ENCODE data around the gene TRAFD1. TPM values are rescaled to one million over a fixed set of nuclear protein-coding genes. Genes with fewer than 3 reads are reported as not detected.
A peak's percentile ranks its signal among the peaks of the same experiment; 100 is the strongest.

TRAFD1 gene
- total RNA-seq, 1 donor: 47.5 TPM

GRCh38 chr12:112130441-112130998 lies 5.2 kb downstream of the TRAFD1 start:
- H3K4me3 ChIP-seq (ENCODE audit: low read depth, low read length): peak overlapping the region; percentile 40
- no peak for TF ChIP-seq CTCF (IDR thresholded peaks at IDR 0.05; ENCODE audit: insufficient read depth, low read depth, low read length)
- DNase-seq (ENCODE audit: low read depth): peak; percentile 89

- no peak overlapping the region for H3K4me3 ChIP-seq (ENCODE audit: low read depth, low read length)
- TF ChIP-seq CTCF (IDR thresholded peaks at IDR 0.05; ENCODE audit: insufficient read depth, low read depth, low read length): no peak
- DNase-seq (ENCODE audit: low read depth): no peak
Observed at GRCh38 chr12:112131686-112132085, 6.3 kb downstream of the TRAFD1 start.

DNA sequence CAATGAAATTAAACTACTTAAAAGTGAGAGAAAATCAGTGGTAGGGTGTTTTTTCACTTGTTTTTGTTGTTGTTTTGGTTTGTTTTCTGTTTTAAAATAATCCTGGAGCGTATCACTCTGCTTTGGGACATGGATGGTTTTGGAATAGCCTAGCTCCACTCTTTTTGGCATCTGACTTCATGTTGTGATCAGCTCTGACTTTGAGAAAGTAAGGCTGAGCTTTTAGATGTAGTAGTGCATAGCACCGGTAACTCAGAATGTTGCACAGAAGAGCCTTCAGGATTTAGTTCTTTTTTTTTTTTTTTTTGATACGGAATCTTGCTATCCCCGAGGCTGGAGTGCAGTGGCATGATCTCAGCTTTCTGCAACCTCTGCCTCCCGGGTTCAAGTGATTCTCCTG lies 8.1 kb downstream of the TRAFD1 start:
- DNase-seq (ENCODE audit: low read depth): no peak
- no peak overlapping the region for H3K4me3 ChIP-seq (ENCODE audit: low read depth, low read length)
- no peak for TF ChIP-seq CTCF (IDR thresholded peaks at IDR 0.05; ENCODE audit: insufficient read depth, low read depth, low read length)

DNA sequence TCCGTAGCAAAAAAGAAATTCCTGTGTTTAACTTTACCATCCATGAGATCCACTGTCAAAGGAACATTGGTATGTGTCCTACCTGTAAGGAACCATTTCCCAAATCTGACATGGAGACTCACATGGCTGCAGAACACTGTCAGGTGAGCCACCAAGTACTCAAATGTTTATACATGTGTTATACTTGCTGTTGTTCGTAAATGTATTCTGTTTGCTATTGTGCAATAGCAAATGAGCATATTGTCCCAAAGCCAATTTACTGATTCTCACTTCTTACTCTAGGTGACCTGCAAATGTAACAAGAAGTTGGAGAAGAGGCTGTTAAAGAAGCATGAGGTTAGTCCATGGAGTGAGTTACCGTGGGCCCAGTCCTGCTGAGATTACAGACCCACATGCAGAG lies 9.4 kb downstream of the TRAFD1 start:
- no peak for TF ChIP-seq CTCF (IDR thresholded peaks at IDR 0.05; ENCODE audit: insufficient read depth, low read depth, low read length)
- DNase-seq (ENCODE audit: low read depth): no peak
- H3K4me3 ChIP-seq (ENCODE audit: low read depth, low read length): no peak overlapping the region

- DNase-seq (ENCODE audit: low read depth): no peak
- no peak for TF ChIP-seq CTCF (IDR thresholded peaks at IDR 0.05; ENCODE audit: insufficient read depth, low read depth, low read length)
- no peak overlapping the region for H3K4me3 ChIP-seq (ENCODE audit: low read depth, low read length)
Observed at GRCh38 chr12:112140728-112141127, 15.4 kb downstream of the TRAFD1 start.

DNA sequence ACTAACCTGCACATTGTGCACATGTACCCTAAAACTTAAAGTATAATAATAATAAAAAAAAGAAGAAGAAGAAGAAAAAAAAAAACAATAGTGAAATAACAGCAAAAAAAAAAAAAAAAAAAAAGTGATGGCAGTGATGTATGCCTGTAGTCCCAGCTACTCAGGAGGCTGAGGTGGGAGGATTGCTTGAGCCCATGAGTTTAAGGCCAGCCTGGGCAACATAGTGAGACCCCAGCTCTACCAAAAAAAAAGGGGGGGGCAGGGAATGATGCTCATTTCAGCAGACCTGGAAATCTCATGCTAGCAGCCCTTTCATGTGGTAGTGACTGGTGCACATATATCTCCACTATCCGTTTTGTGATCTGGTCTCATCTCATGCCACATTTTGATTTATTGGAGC lies 20.8 kb downstream of the TRAFD1 start:
- TF ChIP-seq CTCF (IDR thresholded peaks at IDR 0.05; ENCODE audit: insufficient read depth, low read depth, low read length): no peak
- DNase-seq (ENCODE audit: low read depth): no peak
- H3K4me3 ChIP-seq (ENCODE audit: low read depth, low read length): no peak overlapping the region

DNA sequence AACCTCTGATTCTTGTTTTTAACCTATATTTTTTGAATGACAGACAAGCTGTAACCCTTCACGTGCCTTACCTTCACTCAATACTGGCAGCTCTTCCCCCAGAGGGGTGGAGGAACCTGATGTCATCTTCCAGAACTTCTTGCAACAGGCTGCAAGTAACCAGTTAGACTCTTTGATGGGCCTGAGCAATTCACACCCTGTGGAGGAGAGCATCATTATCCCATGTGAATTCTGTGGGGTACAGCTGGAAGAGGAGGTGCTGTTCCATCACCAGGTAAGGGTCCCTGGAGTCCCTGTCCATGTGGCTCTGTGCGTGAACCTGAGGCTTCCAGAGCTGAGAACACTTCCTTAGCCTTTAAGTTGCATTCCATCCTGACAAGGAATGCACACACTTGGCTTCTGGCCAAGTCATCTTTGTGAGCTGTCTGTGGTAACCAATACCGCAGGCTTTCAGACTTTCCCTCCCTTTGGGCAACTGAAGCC lies 22.7 kb downstream of the TRAFD1 start:
- H3K4me3 ChIP-seq (ENCODE audit: low read depth, low read length): no peak overlapping the region
- DNase-seq (ENCODE audit: low read depth): peak; percentile 52
- no peak for TF ChIP-seq CTCF (IDR thresholded peaks at IDR 0.05; ENCODE audit: insufficient read depth, low read depth, low read length)

Data from fibroblast of villous mesenchyme (primary cell).